ENCODE data around the gene MPND.

The MPND gene

DNA sequence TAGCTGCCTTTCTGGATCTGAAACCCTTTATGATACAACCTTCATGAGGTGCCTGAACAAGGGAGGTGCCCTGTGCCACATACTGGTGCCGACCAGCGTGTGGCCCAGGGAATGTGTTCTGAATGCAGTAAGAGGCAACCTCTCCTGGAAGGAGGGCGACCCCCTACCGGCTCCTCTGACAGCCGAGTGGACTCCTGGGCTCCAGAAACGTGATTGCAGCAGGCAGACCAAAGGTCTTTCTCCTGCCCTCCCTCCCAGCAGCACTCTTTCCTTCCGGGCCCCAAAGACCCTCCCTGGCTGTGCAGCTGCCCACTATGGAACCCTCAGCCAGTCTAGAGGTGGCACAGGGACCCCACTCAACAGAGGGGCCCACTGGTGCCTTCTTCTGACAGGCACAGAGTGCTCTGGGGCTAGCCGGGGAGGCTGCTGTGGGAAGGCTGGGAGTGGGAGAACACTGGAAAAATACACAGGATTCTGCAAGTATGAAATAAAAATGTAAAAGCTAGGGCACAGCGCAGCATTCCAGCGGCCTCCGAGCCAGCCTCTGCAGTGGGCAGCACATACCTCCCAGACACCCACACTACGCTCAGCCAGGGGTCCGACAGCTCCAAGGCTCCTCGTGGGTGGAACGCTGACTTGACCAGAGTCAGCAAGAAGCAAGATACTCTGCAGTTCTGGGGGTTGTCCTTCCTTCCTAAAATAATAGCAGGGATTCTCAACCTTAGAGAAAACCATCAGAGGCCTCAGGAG lies 42.1 kb downstream of the MPND start:
- no peak for DNase-seq

DNA sequence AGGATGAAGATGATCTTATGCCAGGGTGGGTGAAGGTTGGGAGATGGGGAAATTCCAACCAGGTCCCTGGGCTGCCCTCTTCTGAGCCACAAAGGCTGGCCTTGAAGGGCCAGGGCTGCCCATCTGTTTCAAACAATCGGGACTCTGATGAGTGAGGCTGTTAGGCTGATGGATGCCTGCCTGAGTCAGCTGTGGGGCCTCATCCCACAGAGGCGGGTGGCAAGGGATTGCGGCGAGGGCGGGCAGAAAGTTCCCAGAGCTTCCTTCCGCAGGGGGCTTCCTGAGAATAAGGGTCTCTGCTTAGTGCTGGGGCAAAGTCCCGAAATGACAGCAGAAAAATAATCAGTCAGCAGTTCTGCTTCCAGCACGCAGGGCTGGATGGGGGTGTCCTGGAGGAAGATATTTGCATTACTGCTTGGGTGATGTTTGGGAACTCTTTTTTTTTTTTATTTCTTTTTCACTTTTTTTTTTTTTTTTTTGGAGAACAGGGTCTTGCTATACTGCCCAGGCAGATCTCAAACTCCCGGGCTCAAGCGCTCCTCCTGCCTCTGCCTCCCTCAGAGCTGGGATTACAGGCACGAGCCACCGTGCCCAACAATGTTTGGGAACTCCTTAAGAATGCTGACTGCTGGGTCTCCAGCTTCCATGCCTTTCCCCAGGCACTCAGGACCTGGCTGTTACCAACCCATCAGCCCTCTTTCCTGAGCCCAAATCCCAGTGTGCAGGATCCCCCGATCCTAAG lies 42.9 kb downstream of the MPND start:
- no peak for DNase-seq

DNA sequence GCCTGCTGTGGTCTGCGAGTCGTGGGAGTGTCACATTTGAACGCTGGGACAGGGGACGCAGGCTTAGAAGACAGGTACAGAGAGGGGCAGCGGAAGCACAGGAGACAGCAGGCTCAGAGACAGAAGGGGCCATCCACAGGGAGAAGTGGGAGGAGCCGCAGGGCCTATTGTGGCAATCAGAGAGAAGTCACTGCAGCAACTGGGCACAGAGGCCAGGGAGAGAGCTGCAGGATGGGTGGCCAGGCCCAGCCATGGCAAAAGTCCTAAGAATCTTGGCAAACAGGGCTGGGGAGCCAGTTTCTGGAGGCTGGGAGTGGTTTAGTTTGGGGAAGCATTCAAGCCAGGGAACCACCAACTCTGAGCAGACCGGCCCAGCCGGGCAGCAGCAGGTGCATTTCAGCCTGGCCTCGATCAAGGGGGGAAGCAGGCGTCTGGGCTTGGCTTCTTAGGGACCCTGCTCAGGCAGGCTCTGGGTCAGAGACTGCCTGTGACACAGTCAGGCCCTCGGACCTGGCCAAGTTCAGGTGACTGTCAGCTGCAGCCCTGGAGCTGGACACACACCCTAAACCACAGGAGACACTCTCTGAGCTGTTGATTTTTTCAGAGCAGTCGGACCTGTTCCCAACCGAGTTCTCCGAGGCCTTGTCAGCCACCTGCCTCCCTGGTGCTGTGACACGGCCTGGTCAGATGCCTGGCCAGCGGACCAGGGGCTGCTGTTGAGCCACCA lies 45.1 kb downstream of the MPND start:
- DNase-seq, result no peak

- no peak for DNase-seq
These were observed 45.7 kb downstream of the MPND start for GRCh38 chr19:4389064-4389375.

- DNase-seq, result no peak
These were observed 46.2 kb downstream of the MPND start for GRCh38 chr19:4389511-4390016.

DNA sequence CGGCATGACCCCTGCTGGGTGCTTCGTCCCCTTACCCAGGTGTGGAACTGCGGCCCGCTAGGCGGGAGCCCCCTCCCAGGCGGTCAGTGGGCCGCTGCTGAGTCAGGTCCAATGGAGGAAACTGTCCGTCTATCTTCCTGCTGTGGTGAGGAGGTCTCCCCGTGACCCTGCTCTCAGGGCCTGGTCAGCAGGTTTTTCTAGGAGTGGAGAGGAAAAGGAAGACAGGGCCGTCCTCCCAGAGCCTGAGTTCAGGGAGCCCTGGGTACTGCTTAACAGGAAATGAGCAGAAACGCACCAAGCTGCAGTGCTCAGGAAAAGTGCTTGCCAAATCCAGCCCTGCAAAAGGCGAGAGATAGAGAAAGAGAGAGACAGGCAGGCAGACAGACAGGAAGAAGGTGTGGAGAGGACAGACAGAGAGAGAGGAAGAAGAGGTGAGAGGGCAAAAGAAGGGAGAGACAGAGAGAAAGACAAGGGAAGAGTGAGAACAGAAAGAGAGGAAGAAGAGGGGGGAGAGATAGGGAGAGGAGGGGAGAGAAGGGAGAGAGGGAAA lies 46.7 kb downstream of the MPND start:
- no peak for DNase-seq

DNA sequence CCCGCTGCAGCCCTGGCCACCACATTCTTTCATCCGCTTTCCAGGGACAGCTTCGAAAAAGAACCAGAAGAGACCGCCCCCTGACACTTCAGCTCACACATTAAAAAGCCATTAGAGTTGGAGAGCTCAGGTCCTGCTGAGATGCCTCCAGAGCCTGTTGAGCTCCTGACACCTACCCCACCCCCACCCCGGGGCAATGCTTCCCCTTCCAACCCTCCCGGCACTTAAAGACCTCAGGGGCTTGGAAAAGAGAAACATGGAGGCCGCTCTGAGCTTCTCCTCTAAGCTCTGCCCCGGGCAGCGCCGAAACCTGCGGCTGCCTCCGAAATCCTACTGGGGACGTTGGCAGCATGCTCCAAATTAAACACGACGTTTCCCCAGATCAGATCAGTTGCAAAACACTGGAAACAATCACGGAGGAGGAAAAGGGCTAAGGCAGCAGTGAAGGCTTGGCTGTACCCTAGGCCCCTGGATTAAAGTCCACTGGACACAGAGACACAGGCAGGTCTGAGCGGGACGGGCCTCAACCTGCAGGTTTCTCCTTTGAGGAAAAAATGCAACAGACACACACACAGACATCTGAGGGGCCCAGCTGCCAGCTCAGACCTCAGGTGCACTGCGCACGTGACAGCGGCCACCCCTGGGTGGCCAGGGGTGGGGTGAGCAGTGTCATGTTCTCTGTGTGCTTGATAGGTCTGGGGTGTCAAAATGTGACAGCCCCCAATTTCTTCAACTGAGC lies 47.4 kb downstream of the MPND start:
- no peak for DNase-seq

DNA sequence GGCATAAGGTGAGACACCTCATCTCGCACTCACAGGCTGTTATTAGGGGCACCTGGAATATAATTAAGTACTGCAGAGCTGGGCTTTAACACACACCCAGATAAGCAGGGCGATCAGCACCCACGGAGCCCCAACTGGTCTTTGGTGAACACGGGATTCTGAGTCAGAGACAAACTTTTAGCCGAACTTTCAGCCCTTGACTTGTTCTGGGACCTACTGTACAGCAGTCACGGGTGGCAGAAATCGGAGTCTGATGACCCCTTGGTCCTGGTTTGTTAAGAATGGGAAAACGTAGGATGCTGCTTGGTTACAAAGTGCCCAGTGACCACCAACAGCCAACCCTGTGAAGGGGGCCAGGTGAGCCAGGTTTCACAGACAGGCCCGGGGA lies 47.9 kb downstream of the MPND start:
- no peak for DNase-seq

- no peak for DNase-seq
These were observed 48.5 kb downstream of the MPND start for GRCh38 chr19:4391701-4392483.

DNA sequence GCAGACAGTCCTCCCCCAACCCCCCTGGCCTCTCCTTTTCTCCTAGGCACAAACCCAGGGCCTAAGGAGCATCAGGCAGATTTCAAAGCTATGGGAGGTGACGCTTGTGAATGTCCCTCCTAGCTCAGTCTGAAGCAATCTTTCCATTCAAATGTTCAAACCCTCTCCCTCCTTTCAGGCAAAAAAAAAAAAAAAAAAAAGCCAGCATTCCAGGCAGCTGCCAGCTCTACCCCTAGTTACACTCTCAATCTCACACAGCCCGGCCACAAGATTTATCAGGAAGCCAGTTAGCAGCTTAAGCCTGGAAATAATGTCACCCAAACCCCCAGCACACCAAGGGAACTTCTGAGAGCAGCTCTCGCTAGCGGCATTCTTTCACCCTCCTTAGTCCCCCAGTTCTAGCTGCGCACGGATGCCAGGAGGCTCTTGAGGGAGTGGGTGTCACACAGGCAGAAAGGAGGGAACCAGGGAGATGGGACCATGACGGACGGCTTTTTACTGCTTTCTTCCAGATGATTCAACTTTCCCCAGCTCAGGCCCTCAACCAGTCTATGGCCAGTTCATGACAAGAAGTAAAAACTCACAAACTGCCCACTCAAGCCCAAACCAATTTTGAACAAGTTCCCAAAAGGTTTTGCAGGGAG lies 50.7 kb downstream of the MPND start:
- DNase-seq, result no peak

GRCh38 chr19:4396949-4397783 lies 53.8 kb downstream of the MPND start:
- DNase-seq, result no peak

DNA sequence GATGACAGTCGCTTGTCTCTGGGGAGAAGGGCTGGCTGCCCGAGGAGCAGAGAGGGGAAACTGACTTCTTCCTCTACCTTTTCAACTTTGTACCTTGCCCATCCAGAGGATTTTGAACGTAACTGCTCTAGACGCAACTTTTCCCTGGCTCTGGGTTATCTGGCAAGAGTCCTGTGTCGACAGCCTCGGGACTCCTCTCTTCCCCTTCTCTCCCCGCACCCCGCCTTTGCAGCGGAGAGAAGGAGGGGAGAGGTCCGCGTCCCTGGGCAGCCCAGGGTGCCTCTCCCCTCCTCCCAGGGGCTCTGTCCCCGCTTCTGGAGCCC lies 56.4 kb downstream of the MPND start:
- peak in 1 of 2 donors; percentile 26 for DNase-seq

DNA sequence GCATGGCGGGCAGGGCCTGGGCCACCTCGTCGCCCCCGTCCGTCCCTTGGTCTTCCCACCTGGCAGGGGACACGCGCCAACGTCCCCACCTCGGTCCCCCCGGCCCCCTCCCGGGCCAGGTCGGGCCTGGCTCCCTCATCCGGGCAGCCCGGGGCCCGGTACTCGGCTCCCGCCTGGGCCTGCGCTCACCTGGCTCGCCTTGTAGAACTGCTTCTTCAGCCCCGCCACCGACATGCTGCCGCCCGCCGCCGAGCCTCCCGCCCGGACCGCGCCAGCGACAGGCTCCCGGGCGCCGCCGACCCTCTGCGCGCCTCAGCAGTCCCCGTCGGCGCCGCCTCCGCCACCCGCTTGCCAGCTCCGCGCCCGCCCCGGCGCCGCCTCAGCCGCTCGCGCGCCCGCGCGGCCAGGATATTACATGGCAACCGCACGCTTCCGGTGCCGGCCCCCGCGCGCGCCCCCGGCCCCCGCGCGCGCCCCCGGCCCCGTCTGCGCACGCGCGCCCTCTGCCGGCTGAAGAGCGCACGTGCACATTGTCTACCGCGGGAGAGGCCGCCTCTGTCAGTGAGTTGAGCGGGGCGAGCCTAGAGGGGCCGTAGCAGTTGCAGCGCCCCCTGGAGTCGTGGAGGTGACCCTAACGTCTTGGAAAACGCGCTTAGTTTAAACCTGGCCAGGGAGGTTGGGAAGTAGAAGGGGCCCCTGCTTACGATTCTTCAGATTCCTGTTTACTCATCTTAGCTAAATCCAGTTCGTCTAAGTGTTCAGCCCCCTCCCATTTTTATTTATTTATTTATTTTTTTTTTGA lies 57.0 kb downstream of the MPND start, which contains the start of gene SH3GL1:
TSS of gene SH3GL1 (minus strand) at position 413 of the 802 bp plus-strand sequence. CDS start at position 234, 179 bp downstream.
- DNase-seq, result peak; percentile 91 to 94

DNA sequence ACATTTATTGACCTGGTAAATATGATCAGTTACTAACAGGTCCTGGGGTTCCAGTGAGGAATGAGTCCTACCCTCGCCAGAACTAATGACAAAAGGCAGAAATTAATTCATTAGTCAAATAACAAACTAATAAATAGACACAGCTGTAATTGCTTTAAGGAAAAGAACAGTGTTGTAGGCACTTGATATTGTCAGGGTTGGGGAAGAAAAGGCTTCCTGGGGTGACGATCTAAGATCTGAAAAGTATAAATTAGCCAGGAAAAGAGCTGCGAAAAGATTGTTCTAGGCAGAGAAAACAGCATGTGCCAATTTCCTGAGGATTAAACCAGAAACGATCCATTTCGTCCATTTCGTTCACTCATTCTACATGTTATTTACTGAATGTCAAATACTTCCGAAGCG lies 58.4 kb downstream of the MPND start:
- DNase-seq, result no peak

- DNase-seq, result peak; percentile 98 to 99
These were observed 59.0 kb downstream of the MPND start, which contains the start of gene CHAF1A for GRCh38 chr19:4402171-4403004. TSS of gene CHAF1A (plus strand) at chr19:4402640. CDS start at chr19:4402763, 123 bp downstream.

DNA sequence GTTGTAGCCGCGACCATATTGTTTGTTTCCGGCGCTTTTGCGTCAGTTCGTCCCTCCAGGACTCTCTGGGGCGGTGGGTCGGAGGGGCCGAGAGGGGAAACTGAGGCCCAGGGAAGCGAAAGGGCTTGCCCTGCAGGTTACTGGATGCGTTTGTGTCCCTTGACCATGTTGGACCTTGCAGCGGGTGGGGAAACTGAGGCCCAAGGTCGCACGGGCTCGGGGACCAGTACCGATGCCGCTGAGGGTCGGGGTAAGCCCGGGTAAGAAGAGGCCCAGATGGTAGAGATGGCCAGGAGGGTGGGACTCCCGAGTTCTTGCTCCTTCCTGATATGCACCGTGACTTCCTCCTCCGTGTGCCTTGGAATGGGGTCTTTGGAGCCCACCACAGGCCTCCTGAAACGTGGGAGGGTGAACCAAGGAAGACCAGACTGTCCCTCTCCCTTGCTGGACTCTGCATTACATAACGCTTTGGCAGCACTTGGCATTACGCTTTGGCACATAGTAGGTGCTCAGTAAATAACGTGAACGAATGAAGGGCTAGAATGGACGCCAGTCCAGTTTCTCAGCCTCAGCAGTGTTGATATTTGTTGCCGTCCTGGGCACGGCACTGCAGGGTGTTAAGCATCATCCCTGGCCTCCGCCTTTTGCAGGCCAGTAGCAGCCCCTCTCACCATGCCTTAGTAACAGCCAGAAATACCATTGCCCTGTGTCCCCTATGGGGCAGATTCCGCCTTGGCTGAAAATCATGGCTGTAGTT lies 59.8 kb downstream of the MPND start:
- DNase-seq, result no peak

- no peak for DNase-seq
These were observed 62.6 kb downstream of the MPND start for GRCh38 chr19:4405977-4406376.

DNA sequence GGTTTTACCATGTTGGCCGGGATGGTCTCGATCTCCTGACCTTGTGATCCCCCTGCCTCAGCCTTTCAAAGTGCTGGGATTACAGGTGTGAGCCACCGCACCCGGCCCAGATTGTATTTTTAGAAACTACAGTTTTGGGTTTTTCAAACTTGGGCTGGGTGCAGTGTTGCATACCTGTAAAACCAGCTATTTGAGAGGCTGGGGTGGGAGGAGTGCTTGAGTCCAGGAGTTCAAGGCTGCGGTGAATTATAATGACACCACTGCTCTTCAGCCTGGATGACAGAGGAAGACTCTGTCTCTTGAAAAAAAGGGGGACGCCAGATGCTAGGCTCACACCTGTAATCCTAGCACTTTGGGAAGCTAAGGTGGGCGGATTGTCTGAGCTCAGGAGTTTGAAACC lies 63.3 kb downstream of the MPND start:
- no peak for DNase-seq

Measured in activated CD4-positive, alpha-beta T cell treated with anti-CD3 and anti-CD28 coated beads for 4 hours (primary cell).